GM12801 (cell line): Measurements from ENCODE around the gene ZMIZ1.

Source experiments
- CTCF ChIP-seq: IDR thresholded peaks from one replicate; pipeline ENCODE4 v1.5.1; 2011; ENCODE audit warnings: control low read depth; ENCODE audit not compliant: insufficient read length; ENCODE audit errors: extremely low read depth

ZMIZ1 gene

GRCh38 chr10:79133416-79133815 lies 64.7 kb downstream of the ZMIZ1 start:
- TF ChIP-seq CTCF, result no peak

DNA sequence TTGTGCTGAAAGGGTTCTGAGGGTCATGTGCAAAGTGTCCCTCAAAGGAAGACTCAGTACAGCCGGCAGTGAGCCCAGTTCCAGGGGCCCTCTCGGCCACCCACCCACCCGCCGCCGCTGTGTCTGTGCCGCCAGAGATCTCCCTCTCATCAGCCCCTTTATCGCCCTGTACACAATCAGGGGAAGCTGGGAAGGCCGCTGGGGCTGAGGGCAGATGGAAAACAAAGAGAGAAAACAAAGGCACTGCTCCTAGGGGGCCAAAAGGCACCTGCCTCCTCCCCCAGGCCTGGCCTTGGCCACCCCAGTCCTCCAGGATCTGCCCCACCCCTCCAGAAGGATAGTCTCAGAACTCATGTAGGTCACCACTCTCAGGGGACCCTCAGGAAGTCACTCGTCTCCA lies 67.0 kb downstream of the ZMIZ1 start:
- no peak for TF ChIP-seq CTCF

DNA sequence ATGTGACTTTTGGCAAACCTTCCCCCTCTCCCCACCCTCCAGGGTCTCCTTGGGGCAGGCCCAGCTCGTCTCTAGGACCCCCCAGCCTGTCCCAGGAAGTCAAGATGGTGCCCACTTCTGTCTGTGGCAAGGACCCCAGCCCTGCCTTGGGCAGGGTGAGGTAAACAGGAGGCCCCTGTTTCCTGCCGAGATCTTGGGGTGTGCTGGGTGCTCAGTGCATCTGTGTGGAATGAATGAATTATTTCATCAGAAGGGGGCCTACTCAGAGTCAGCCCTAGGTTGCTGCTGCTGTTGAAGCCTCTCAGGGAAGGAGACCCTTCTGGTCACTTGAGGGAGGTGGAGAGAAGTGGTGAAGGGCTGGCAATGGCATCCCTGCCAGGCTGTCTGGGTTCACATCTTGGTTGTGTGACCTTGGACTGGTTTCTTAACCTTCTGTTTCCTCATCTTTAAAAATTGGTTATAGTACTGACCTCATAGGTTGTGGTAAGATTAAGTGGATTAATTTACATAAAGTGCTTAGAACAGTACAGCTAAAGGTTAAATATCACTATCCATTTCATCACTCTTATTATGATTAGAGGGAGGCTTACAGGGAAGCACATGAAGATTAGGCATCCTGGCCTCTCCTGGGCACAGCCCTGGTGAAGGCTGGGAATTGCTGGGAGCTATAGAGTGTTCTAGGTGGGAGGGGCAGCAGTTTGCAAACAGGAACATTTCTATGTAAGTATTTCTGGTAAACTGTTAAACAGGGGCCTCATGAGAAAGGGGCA lies 67.7 kb downstream of the ZMIZ1 start:
- TF ChIP-seq CTCF, result no peak

DNA sequence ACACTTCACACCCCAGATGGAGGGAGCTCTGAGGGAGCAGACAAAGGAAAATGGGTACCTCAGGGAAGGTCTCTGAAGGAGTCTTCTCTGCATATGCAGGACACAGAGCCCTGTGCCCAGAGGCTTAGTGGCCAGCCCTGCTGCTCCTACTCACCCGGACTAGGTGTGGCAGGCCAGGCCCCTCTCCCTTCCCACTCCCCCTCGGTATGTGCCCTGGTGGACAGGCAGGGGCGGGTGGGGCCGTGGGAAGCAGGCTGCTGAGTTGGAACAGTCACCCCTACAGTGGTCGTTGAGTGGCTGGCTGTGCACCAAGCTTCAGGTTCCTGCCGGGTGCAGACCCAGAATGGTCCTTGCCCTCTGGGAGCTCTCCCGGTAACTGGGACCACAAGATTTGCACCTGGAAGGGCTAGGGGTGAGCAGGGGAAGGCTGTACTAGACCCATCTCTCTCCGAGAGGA lies 68.6 kb downstream of the ZMIZ1 start:
- TF ChIP-seq CTCF, result no peak

GRCh38 chr10:79137826-79138225 lies 69.1 kb downstream of the ZMIZ1 start:
- no peak for TF ChIP-seq CTCF

DNA sequence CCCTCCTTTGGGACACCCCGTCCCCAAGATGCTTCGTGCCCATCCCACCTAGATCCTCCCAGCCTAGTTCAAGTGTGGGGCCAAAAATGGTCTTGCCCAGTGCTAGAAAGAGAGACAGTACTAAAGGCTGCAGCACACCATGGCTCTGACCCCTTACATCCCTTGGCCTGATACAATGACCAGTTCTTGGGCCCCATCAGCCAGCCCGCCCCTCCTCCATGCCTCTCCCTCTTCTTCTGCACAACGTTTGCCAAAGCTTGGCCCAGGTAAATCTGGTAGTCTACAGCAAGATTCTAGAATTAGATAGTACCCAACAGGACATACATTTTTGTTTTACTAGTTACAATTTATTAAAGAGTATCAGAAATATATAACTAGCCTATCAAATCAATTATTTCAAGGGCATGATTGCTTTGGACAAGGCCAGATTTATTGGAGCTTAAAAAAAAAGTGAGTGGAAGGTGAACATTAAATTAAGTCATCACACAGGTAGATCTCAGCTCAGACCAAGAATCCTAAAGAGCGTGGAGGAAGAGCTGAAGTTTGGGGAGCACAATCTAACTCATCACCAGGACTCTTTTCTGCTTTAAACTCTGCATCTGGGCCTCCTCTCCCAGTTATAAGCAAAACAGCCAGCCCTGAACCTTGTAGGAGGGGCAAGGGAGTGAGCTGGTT lies 69.8 kb downstream of the ZMIZ1 start:
- TF ChIP-seq CTCF, result no peak

GRCh38 chr10:79139124-79139835 lies 70.5 kb downstream of the ZMIZ1 start:
- no peak for TF ChIP-seq CTCF
